Liver (tissue), 3 donors: ENCODE data around the gene NR2F2.

Source experiments
- GABPA ChIP-seq, 2 donors: IDR thresholded peaks in 1 of 2; conservative IDR thresholded peaks in 1 of 2; 2 replicates each; pipeline ENCODE4 v1.6.1; 2016; ENCODE audit warnings: antibody characterized with exemption in 2 of 2, mild to moderate bottlenecking in 1 of 2, moderate library complexity in 1 of 2
- HNF4A ChIP-seq, 2 donors: conservative IDR thresholded peaks; 2 replicates each; pipeline ENCODE4 v1.6.1; 2016; ENCODE audit warnings: antibody characterized with exemption in 2 of 2, mild to moderate bottlenecking in 2 of 2
- HNF4G ChIP-seq: IDR thresholded peaks from 2 replicates; pipeline ENCODE4 v1.6.1; 2016; ENCODE audit warnings: antibody characterized with exemption
- JUND ChIP-seq, 2 donors: IDR thresholded peaks; 2 replicates each; pipeline ENCODE4 v1.6.1; 2016; ENCODE audit warnings: antibody characterized with exemption in 2 of 2
- NR2F2 ChIP-seq: IDR thresholded peaks from 2 replicates; pipeline ENCODE4 v1.6.1; 2016; ENCODE audit warnings: antibody characterized with exemption
- RAD21 ChIP-seq, 2 donors: IDR thresholded peaks; 2 replicates each; pipeline ENCODE4 v1.6.1; 2016; ENCODE audit warnings: antibody characterized with exemption in 2 of 2, mild to moderate bottlenecking in 2 of 2
- RXRA ChIP-seq, 2 donors: IDR thresholded peaks; 2 replicates each; pipeline ENCODE4 v1.6.1; 2017 to 2018; ENCODE audit warnings: antibody characterized with exemption in 2 of 2, mild to moderate bottlenecking in 1 of 2
- SP1 ChIP-seq: IDR thresholded peaks from 2 replicates; pipeline ENCODE4 v1.6.1; 2018; ENCODE audit warnings: antibody characterized with exemption, mild to moderate bottlenecking
- TAF1 ChIP-seq: conservative IDR thresholded peaks from 2 replicates; pipeline ENCODE4 v1.6.1; 2016; ENCODE audit warnings: antibody characterized with exemption, mild to moderate bottlenecking
- TF ChIP-seq, protein P1 (sequence below): fragments of 150-350 bp; IDR thresholded peaks from 2 replicates; pipeline ENCODE4 v1.5.1; 2017; ENCODE audit warnings: improper control_type of control experiment, low read depth, low read length; ENCODE audit not compliant: missing input control
- TF ChIP-seq, protein P2 (sequence below): IDR thresholded peaks from 2 replicates; pipeline ENCODE4 v1.6.1; 2016; ENCODE audit warnings: antibody characterized with exemption
- TF ChIP-seq, protein P3 (sequence below): IDR thresholded peaks from 2 replicates; pipeline ENCODE4 v1.6.1; 2016; ENCODE audit warnings: antibody characterized with exemption, mild to moderate bottlenecking
- donor health status: healthy.
- donor health status: healthy.

DNA sequence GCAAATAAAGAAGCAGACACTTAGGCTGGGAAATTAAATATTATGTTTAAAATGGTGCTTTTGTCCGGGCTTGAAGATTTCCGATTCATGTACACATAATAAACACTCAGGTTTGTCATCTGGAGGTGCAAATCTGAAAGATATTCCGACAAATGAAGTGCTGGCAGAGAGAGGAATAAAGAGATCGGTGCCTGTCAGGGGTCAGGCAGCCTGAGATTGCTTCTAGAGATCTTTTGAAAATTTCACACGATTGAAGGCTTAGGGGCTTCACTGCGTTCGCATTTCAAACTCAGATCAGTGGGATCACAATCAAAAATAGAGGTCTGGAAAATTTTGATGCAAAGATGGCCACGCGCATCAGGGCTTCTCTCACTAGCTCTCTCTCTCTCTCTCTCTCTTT lies 33.2 kb downstream of the NR2F2 start:
- TF ChIP-seq, protein P1, sequence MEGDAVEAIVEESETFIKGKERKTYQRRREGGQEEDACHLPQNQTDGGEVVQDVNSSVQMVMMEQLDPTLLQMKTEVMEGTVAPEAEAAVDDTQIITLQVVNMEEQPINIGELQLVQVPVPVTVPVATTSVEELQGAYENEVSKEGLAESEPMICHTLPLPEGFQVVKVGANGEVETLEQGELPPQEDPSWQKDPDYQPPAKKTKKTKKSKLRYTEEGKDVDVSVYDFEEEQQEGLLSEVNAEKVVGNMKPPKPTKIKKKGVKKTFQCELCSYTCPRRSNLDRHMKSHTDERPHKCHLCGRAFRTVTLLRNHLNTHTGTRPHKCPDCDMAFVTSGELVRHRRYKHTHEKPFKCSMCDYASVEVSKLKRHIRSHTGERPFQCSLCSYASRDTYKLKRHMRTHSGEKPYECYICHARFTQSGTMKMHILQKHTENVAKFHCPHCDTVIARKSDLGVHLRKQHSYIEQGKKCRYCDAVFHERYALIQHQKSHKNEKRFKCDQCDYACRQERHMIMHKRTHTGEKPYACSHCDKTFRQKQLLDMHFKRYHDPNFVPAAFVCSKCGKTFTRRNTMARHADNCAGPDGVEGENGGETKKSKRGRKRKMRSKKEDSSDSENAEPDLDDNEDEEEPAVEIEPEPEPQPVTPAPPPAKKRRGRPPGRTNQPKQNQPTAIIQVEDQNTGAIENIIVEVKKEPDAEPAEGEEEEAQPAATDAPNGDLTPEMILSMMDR = no peak
- TF ChIP-seq, protein P2, sequence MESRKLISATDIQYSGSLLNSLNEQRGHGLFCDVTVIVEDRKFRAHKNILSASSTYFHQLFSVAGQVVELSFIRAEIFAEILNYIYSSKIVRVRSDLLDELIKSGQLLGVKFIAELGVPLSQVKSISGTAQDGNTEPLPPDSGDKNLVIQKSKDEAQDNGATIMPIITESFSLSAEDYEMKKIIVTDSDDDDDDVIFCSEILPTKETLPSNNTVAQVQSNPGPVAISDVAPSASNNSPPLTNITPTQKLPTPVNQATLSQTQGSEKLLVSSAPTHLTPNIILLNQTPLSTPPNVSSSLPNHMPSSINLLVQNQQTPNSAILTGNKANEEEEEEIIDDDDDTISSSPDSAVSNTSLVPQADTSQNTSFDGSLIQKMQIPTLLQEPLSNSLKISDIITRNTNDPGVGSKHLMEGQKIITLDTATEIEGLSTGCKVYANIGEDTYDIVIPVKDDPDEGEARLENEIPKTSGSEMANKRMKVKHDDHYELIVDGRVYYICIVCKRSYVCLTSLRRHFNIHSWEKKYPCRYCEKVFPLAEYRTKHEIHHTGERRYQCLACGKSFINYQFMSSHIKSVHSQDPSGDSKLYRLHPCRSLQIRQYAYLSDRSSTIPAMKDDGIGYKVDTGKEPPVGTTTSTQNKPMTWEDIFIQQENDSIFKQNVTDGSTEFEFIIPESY = no peak
- TF ChIP-seq, protein P3, sequence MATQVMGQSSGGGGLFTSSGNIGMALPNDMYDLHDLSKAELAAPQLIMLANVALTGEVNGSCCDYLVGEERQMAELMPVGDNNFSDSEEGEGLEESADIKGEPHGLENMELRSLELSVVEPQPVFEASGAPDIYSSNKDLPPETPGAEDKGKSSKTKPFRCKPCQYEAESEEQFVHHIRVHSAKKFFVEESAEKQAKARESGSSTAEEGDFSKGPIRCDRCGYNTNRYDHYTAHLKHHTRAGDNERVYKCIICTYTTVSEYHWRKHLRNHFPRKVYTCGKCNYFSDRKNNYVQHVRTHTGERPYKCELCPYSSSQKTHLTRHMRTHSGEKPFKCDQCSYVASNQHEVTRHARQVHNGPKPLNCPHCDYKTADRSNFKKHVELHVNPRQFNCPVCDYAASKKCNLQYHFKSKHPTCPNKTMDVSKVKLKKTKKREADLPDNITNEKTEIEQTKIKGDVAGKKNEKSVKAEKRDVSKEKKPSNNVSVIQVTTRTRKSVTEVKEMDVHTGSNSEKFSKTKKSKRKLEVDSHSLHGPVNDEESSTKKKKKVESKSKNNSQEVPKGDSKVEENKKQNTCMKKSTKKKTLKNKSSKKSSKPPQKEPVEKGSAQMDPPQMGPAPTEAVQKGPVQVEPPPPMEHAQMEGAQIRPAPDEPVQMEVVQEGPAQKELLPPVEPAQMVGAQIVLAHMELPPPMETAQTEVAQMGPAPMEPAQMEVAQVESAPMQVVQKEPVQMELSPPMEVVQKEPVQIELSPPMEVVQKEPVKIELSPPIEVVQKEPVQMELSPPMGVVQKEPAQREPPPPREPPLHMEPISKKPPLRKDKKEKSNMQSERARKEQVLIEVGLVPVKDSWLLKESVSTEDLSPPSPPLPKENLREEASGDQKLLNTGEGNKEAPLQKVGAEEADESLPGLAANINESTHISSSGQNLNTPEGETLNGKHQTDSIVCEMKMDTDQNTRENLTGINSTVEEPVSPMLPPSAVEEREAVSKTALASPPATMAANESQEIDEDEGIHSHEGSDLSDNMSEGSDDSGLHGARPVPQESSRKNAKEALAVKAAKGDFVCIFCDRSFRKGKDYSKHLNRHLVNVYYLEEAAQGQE = no peak
- TF ChIP-seq GABPA (IDR thresholded peaks at IDR 0.05 in 1 of 2, conservative IDR thresholded peaks at IDR 0.05 in 1 of 2) (no peak), NR2F2 (no peak), HNF4G (no peak), RAD21 (IDR thresholded peaks at IDR 0.05) (no peak), HNF4A (conservative IDR thresholded peaks at IDR 0.05) (no peak), SP1 (no peak), RXRA (IDR thresholded peaks at IDR 0.05) (no peak), JUND (IDR thresholded peaks at IDR 0.05) (no peak), TAF1 (no peak)
